ENCODE measurements around the gene LTBP3.
A peak's percentile ranks its signal among the peaks of the same experiment; 100 is the strongest.

LTBP3 gene

DNA sequence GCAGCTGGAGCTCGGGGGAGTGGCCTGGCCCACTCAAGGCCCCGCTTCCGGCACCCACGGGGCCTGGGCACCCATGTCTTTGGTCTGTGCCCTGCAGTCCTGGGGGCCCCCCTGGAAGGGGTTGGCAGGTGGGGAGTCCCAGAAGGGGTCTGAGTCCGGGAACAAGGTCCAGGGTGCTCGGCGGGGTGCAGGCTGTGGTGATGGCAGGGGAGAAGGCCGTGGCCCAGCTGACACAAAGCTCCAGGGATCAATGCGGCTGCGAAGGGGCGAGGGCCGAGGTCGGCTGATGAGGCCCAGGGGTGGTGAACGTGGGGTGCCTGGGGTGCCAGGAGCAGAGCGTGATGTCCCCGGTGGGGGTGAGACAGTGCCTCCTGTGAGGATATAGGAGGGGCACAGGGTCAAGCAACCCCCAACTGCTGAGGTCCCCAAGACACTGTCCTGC is 40.1 kb upstream of the LTBP3 start:
- no peak overlapping the region for H3K4me3 ChIP-seq (ENCODE audit: low read depth, low read length)
- DNase-seq (ENCODE audit: low read depth, low spot score), result no peak
- CTCF ChIA-PET, result interaction anchor here (1.0 to 1.2 kb wide), 2 partner anchors 9 to 25 kb away, joined by 4 read pairs; no protein-coding TSS in a partner anchor
- POLR2A ChIA-PET, result interaction anchor here (1.0 to 1.3 kb wide), 2 partner anchors 13 to 17 kb away, joined by 3 read pairs; partner anchors contain the start of gene PCNX3
- TF ChIP-seq, protein P1, sequence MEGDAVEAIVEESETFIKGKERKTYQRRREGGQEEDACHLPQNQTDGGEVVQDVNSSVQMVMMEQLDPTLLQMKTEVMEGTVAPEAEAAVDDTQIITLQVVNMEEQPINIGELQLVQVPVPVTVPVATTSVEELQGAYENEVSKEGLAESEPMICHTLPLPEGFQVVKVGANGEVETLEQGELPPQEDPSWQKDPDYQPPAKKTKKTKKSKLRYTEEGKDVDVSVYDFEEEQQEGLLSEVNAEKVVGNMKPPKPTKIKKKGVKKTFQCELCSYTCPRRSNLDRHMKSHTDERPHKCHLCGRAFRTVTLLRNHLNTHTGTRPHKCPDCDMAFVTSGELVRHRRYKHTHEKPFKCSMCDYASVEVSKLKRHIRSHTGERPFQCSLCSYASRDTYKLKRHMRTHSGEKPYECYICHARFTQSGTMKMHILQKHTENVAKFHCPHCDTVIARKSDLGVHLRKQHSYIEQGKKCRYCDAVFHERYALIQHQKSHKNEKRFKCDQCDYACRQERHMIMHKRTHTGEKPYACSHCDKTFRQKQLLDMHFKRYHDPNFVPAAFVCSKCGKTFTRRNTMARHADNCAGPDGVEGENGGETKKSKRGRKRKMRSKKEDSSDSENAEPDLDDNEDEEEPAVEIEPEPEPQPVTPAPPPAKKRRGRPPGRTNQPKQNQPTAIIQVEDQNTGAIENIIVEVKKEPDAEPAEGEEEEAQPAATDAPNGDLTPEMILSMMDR (IDR thresholded peaks at IDR 0.05; ENCODE audit: insufficient read depth, low read length, missing control alignments), result no peak

DNA sequence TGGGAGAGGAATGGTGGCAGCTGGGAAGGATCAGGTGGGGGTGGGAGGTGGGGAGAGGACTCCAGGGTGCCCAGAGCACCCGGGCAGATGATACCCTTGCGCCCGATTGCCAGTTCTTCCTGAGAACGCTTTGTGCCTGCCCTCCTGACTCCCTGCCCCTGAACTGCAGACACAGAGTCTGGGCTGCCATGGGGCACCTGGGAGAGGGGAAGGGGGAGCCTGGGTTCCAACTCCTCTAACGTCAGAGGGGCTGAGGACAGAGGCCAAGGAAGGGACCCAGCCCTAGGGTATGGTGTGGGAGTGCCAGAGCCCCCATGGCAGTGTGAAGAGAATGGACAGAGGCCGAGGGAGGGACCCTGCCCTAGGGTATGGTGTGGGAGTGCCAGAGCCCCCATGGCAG is 38.4 kb upstream of the LTBP3 start:
- POLR2A ChIA-PET, result interaction anchor here (0.9 to 1.4 kb wide), 3 partner anchors 8 to 56 kb away, joined by 3 to 6 read pairs (median 5); no protein-coding TSS in a partner anchor
- CTCF ChIA-PET, result interaction anchor here (1.3 to 10.6 kb wide), 4 partner anchors 9 to 56 kb away, joined by 4 to 182 read pairs (median 70); partner anchors contain the start of genes MAP3K11 and PCNX3
- no peak overlapping the region for H3K4me3 ChIP-seq (ENCODE audit: low read depth, low read length)
- TF ChIP-seq, protein P1 (IDR thresholded peaks at IDR 0.05; ENCODE audit: insufficient read depth, low read length, missing control alignments), result no peak
- no peak for DNase-seq (ENCODE audit: low read depth, low spot score)

DNA sequence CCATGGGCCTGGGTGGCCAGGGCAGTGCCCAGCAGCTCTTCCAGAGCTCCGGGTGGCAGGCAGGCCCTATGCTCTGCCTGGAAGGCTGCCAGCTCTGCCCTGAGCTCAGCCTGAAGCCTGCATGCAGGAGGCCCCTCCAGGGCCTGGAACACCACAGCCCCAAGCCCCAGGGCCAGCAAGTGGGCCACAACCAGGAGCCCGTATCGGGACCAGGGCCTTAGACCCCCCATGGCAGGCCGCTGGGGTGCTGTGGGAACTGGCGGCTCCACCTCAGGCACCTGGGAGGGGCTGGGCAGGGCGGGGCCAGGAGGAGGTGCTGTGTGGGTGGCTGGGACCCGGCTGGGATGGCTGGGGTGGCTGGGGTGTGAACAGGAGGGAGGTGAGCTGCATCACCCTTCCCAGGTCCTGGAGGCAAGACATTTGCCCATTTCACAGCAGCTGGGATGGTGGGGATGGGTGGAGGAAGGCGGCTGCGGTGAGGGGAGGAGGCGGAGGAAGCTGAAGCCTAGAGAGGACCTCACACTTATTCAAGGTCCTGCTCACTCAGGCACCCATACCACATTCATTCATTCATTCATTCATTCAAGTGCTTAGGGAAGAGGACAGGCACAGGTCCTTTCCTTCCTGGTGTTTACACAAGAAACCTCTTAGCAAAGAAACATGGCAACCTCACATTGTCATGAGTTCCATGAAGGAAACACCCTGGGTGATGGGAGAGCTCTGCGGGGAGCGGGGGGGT is 37.6 kb upstream of the LTBP3 start, which contains the start of gene KCNK7:
Gene KCNK7 (minus strand): TSS at position 258 of the 739 bp plus-strand sequence. CDS start 28 bp downstream, at position 230.
- no peak within 1 kb of the TSS for H3K4me3 ChIP-seq (ENCODE audit: low read depth, low read length)
- ChIA-PET CTCF (interaction anchor here (1.3 to 10.6 kb wide), 6 partner anchors 9 to 55 kb away, joined by 4 to 182 read pairs (median 35); partner anchors contain the start of genes EHBP1L1, MAP3K11, PCNX3 and ZNRD2), POLR2A (interaction anchor here (0.9 to 1.4 kb wide), 3 partner anchors 9 to 55 kb away, joined by 3 to 6 read pairs (median 5); no protein-coding TSS in a partner anchor)
- TF ChIP-seq, protein P1 (IDR thresholded peaks at IDR 0.05; ENCODE audit: insufficient read depth, low read length, missing control alignments), result no peak
- no peak for DNase-seq (ENCODE audit: low read depth, low spot score)

DNA sequence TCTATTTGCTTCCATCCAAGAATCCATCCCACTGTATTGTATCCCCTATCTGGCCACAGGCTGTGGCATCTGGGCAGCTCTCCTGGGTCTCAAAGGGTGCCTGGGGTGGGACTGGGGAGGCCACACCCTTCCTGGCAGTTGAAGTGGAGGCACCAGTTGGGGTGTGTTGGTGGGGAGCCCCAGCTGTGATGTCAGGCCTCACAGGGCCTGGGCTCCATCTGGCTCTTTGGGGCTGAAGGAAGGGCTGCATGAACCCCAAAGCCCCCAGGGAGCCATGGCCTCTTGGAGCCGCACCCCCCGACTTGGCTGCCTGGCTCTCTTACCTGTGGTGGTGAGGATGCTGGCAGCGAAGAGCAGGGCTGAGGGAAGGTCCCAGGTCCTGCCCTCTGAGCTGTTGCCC is 37.0 kb upstream of the LTBP3 start:
- no peak overlapping the region for H3K4me3 ChIP-seq (ENCODE audit: low read depth, low read length)
- ChIA-PET POLR2A (interaction anchor here (1.0 to 1.4 kb wide), 2 partner anchors 10 to 55 kb away, joined by 5 to 6 read pairs; no protein-coding TSS in a partner anchor), CTCF (interaction anchor here (1.3 to 10.6 kb wide), 7 partner anchors 8 to 54 kb away, joined by 5 to 182 read pairs (median 60); partner anchors contain the start of genes EHBP1L1, MAP3K11, PCNX3 and ZNRD2)
- TF ChIP-seq, protein P1 (IDR thresholded peaks at IDR 0.05; ENCODE audit: insufficient read depth, low read length, missing control alignments), result no peak
- no peak for DNase-seq (ENCODE audit: low read depth, low spot score)

DNA sequence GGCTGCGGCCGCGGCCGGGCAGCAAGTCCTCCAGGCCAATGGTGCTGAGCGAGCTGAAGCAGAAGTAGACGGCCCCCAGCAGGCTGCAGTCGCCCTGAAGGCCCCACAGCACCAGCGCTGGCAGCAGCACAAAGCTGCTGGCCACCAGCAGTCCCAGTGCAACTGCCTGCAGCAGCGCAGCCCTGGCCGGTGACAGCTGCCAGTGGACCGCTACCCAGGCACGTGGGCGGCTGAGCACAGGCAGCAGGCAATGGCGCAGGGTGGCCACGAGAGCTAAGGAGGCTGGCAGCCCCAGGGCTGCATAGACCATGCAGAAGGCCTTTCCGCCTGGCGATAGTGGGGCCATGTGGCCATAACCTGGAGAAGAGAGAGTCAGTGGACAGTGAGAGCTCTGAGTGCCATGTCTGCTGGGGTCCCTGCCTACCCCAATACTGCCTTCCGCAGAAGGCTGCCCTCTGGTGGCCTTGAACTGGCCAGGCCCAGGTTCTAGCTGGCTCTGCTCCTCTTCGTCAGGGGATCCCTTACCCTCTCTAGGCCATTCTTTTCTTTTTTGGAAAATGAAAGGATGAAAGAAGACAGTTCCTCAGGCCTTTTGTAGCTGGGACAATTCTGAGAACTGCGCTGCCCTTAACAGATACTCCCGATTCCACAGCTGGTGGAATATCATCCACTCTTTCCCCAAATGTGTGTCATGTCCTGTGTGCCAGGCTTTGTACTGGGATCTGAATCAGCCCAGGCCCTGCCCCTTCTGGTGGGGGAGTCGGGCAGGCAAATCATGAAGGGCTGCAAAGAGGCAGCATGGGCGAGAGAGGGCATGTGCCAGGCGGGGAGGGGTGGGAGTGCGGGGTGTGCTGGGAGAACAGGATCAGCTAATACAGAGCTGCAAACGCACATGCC is 35.6 kb upstream of the LTBP3 start:
- POLR2A ChIA-PET, result interaction anchor here (0.5 to 1.7 kb wide), 5 partner anchors 11 to 172 kb away, joined by 3 to 5 read pairs (median 5); no protein-coding TSS in a partner anchor
- CTCF ChIA-PET, result interaction anchor here (0.6 to 10.6 kb wide), 25 partner anchors 10 to 232 kb away, joined by 3 to 182 read pairs (median 6); partner anchors contain the start of genes EHBP1L1, FAM89B, MAP3K11 and PCNX3
- TF ChIP-seq, protein P1 (IDR thresholded peaks at IDR 0.05; ENCODE audit: insufficient read depth, low read length, missing control alignments), result peak; percentile 78
- no peak for DNase-seq (ENCODE audit: low read depth, low spot score)
- no peak overlapping the region for H3K4me3 ChIP-seq (ENCODE audit: low read depth, low read length)
